ENCODE measurements around the gene PRKCA. TPM values are rescaled to one million over a fixed set of nuclear protein-coding genes. Genes with fewer than 3 reads are reported as not detected.
"Not testable (repeated sequence)": the region's sequence is repeated elsewhere in the genome, so short reads cannot be mapped to it uniquely, and the experiment has no call there.

Gene PRKCA
- total RNA-seq, 3 donors from 2014 or later, result 42.3 to 77.7 (median 56.3) TPM

DNA sequence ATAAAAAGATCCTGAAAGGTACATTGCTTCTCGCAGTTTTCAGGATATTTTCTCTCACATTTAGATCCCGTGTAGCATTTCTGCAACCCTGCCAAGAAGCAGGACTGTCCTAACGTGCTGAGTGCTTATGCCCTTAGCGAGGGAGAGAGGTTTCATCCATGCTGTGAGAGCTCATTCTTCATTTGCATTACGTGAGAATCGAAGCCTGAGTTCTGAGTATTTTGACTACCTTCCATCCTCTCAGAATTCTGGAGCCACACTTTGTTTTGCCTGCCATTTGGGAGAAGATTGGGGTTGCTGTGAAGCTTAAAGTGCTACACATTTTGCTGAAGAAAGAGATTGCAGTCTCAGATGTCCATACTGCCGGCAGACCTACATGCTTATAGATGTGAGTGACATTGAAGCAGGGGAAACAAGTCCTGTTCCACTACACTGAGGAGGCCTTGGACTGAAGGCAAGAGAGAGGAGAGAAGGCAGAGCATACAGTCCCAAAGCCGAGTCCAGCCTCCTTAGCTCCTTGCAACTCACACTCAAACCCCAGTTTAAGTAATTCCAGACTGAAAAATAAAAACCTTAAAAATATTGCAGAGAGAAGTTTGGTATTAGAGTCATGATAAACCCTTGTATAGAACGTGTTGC lies 183.0 kb downstream of the PRKCA start:
- DNase-seq, result no peak
- intact Hi-C loops (cut with DNase I, micrococcal nuclease), result no loop called here
- H3K36me3 ChIP-seq (ENCODE audit: low read depth), result no peaks in the 10 kb centered on the region
- H3K4me1 ChIP-seq (ENCODE audit: low read depth), result peaks cover 3% of the 10 kb centered on the region
- H3K9me3 ChIP-seq, result no peaks in the 10 kb centered on the region
- TF ChIP-seq, protein P1, sequence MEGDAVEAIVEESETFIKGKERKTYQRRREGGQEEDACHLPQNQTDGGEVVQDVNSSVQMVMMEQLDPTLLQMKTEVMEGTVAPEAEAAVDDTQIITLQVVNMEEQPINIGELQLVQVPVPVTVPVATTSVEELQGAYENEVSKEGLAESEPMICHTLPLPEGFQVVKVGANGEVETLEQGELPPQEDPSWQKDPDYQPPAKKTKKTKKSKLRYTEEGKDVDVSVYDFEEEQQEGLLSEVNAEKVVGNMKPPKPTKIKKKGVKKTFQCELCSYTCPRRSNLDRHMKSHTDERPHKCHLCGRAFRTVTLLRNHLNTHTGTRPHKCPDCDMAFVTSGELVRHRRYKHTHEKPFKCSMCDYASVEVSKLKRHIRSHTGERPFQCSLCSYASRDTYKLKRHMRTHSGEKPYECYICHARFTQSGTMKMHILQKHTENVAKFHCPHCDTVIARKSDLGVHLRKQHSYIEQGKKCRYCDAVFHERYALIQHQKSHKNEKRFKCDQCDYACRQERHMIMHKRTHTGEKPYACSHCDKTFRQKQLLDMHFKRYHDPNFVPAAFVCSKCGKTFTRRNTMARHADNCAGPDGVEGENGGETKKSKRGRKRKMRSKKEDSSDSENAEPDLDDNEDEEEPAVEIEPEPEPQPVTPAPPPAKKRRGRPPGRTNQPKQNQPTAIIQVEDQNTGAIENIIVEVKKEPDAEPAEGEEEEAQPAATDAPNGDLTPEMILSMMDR (IDR thresholded peaks at IDR 0.05), result no peak
- no peak overlapping the region for H3K4me3 ChIP-seq
- no peak for ATAC-seq

DNA sequence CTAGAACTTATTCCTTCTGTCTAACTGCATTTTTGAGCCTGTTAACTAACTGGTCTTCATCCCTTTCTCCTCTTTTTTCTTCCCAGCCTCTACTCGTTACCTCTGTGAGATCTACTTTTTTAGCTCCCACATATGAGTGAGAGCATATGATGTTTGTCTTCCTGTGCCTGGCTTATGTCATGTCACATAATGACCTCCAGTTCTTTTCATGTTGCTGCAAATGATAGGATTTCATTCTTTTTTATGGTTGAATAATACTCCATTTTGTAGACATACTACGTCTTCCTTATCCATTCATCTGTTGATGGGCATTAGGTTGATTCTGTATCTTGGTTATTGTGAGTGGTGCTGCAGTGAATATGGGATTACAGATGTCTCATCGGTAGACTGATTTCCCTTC lies 184.7 kb downstream of the PRKCA start:
- TF ChIP-seq, protein P1 (IDR thresholded peaks at IDR 0.05), result no peak
- Histone ChIP-seq H3K9me3 (no peaks in the 10 kb centered on the region), H3K4me3 (no peak overlapping the region), H3K36me3 (ENCODE audit: low read depth) (no peaks in the 10 kb centered on the region), H3K4me1 (ENCODE audit: low read depth) (peaks cover 3% of the 10 kb centered on the region)
- ATAC-seq (no peak), DNase-seq (no peak)
- intact Hi-C loops (cut with DNase I, micrococcal nuclease), result no loop called here

DNA sequence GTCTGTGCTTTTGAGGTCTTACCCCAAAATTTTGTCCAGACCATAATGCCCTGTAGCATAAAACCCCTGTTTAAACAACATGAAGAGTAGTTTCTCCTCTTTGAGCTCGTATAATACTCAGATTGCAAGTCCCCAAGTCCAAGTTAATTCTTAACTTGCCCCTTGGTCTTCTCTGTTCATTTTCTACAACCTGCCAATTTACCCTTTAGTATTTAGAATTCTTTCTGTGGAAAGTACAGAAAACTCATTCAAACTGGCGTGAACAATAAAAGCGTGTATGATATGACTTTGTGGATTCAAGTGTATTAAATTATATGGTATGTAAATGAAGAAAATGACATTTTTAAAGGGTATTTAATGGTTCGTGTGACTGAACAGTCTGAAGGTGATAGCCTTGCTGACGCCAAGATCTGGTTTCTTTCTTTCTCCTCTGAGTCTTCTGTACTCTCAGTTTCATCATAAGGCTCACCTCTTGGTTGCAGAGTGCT lies 185.6 kb downstream of the PRKCA start:
- TF ChIP-seq, protein P1 (IDR thresholded peaks at IDR 0.05), result no peak
- ATAC-seq (peak; percentile 62), DNase-seq (no peak)
- H3K36me3 ChIP-seq (ENCODE audit: low read depth), result no peaks in the 10 kb centered on the region
- no peak overlapping the region for H3K4me3 ChIP-seq
- no peaks in the 10 kb centered on the region for H3K9me3 ChIP-seq
- peaks cover 3% of the 10 kb centered on the region for H3K4me1 ChIP-seq (ENCODE audit: low read depth)
- intact Hi-C loops (cut with DNase I, micrococcal nuclease), result no loop called here

- TF ChIP-seq, protein P1 (IDR thresholded peaks at IDR 0.05), result no peak
- no peak for ATAC-seq
- intact Hi-C loops (cut with DNase I, micrococcal nuclease), result no loop called here
These were observed 186.5 kb downstream of the PRKCA start for GRCh38 chr17:66488864-66489263.

DNA sequence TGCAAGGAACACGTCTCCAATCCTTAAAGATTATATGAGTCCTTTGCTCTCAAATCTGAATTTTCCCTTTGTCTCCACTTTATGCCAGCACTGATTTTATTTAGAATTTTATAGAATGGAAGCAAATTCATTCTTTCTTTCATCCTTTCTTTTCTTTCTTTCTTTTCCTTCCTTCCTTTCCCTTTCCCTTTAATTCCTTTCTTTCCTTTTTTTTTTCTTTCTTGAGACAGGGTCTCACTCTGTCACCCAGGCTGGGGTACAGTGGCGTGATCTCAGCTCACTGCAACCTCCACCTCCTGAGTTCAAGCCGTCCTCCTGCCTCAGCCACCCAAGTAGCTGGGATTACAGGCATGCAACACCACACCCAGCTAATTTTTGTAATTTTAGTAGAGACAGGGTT lies 187.2 kb downstream of the PRKCA start:
- H3K4me1 ChIP-seq (ENCODE audit: low read depth); H3K4me3 ChIP-seq; DNase-seq; ATAC-seq; intact Hi-C loops (cut with DNase I, micrococcal nuclease); H3K9me3 ChIP-seq; H3K36me3 ChIP-seq (ENCODE audit: low read depth): not testable (repeated sequence)

More at GRCh38 chr17:66488864-66489263, 186.5 kb downstream of the PRKCA start:
- DNase-seq, result no peak
- peaks cover 3% of the 10 kb centered on the region for H3K4me1 ChIP-seq (ENCODE audit: low read depth)
- no peak overlapping the region for H3K4me3 ChIP-seq
- no peaks in the 10 kb centered on the region for H3K9me3 ChIP-seq
- no peaks in the 10 kb centered on the region for H3K36me3 ChIP-seq (ENCODE audit: low read depth)

- Histone ChIP-seq H3K36me3 (ENCODE audit: low read depth) (no peaks in the 10 kb centered on the region), H3K4me1 (ENCODE audit: low read depth) (peaks cover 4% of the 10 kb centered on the region), H3K4me3 (no peak overlapping the region), H3K9me3 (no peaks in the 10 kb centered on the region)
- ATAC-seq (no peak), DNase-seq (no peak)
- intact Hi-C loops (cut with DNase I, micrococcal nuclease), result no loop called here
- TF ChIP-seq, protein P1 (IDR thresholded peaks at IDR 0.05), result no peak
These were observed 188.8 kb downstream of the PRKCA start for GRCh38 chr17:66491213-66491612.
